HL-60 (cell line): ENCODE data around the gene HRK.

Experiments used
- DNase-seq, 2 experiments: peaks; one replicate each; pipeline ENCODE4 v3.0.0-alpha.2; 2010 to 2020; ENCODE audit warnings: low read depth in 1 of 2, low spot score in 1 of 2
- H3K27ac ChIP-seq: fragments of 250-450 bp; sonication (Bioruptor Pico); replicated peaks from 2 replicates; pipeline ENCODE4 v1.5.1; 2020; ENCODE audit warnings: mild to moderate bottlenecking, moderate library complexity
- H3K27me3 ChIP-seq: fragments of 250-450 bp; sonication (Bioruptor Pico); 2 replicates; pipeline ENCODE4 v1.5.1; 2021; ENCODE audit warnings: mild to moderate bottlenecking, moderate library complexity; ENCODE audit not compliant: insufficient read depth, poor library complexity, severe bottlenecking
- H3K4me3 ChIP-seq: replicated peaks from 2 replicates; pipeline ENCODE4 v1.5.1; 2011; ENCODE audit warnings: mild to moderate bottlenecking, control low read depth, low read length; ENCODE audit not compliant: insufficient read depth
- CTCF ChIP-seq: IDR thresholded peaks from one replicate; pipeline ENCODE4 v1.5.1; 2011; ENCODE audit warnings: low read length, control low read depth, inconsistent platforms; ENCODE audit not compliant: insufficient read depth
- GABPA ChIP-seq: IDR thresholded peaks from 2 replicates; pipeline ENCODE4 v1.6.1; 2012; ENCODE audit warnings: low read depth
- POLR2AphosphoS5 ChIP-seq: IDR thresholded peaks from 2 replicates; pipeline ENCODE4 v1.6.1; 2012; ENCODE audit warnings: low read depth
- SPI1 ChIP-seq: IDR thresholded peaks from 2 replicates; pipeline ENCODE4 v1.6.1; 2012; ENCODE audit warnings: low read depth, mild to moderate bottlenecking, borderline replicate concordance
- TF ChIP-seq, protein P1 (sequence below): IDR thresholded peaks from 2 replicates; pipeline ENCODE4 v1.6.1; 2012; ENCODE audit warnings: low read depth; ENCODE audit not compliant: insufficient replicate concordance

The HRK gene

DNA sequence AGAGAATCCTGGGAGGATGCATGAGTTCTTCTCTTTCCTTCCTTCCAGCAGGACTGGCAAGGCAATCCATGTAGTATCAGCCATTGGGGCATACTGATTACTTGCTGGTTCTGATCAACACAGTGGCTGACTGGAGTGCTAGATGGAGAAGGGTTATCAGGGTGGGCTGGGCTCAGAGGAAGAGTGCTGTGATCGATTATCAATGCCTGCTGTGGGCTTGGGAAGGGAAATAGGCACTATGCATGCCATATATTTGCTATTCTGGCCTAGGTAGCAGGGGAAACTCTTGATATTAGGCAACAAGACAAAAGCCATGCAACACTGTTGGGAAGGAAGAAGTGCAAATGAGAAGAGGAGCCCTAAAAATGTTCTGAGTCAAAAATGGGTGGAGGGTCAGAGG is 45.8 kb downstream of the HRK start:
- no peak overlapping the region for H3K4me3 ChIP-seq
- TF ChIP-seq, protein P1, sequence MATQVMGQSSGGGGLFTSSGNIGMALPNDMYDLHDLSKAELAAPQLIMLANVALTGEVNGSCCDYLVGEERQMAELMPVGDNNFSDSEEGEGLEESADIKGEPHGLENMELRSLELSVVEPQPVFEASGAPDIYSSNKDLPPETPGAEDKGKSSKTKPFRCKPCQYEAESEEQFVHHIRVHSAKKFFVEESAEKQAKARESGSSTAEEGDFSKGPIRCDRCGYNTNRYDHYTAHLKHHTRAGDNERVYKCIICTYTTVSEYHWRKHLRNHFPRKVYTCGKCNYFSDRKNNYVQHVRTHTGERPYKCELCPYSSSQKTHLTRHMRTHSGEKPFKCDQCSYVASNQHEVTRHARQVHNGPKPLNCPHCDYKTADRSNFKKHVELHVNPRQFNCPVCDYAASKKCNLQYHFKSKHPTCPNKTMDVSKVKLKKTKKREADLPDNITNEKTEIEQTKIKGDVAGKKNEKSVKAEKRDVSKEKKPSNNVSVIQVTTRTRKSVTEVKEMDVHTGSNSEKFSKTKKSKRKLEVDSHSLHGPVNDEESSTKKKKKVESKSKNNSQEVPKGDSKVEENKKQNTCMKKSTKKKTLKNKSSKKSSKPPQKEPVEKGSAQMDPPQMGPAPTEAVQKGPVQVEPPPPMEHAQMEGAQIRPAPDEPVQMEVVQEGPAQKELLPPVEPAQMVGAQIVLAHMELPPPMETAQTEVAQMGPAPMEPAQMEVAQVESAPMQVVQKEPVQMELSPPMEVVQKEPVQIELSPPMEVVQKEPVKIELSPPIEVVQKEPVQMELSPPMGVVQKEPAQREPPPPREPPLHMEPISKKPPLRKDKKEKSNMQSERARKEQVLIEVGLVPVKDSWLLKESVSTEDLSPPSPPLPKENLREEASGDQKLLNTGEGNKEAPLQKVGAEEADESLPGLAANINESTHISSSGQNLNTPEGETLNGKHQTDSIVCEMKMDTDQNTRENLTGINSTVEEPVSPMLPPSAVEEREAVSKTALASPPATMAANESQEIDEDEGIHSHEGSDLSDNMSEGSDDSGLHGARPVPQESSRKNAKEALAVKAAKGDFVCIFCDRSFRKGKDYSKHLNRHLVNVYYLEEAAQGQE, result no peak
- no peak for TF ChIP-seq CTCF
- no peak overlapping the region for H3K27ac ChIP-seq
- DNase-seq, result no peak
- no peaks in the 10 kb centered on the region for H3K27me3 ChIP-seq

DNA sequence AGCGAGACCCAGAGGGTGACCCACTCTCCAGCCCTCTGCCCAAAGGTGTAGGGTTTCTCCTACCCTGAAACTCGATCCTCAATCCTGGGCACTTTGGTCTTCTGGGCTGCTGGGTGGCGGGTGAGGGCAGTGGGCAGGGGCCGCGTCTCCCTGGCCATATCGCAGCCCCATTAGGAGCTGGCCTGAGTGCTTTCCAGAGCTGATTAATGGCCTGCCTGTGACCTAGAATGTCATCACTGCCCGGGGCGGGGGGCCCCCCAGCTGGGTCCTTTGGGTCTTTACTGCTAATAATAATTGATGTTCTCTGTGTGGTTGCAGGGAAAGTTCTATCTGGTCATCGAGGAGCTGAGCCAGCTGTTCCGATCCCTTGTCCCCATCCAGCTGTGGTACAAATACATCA is 47.8 kb downstream of the HRK start:
- DNase-seq, result no peak
- H3K27ac ChIP-seq, result no peak overlapping the region
- H3K4me3 ChIP-seq, result no peak overlapping the region
- TF ChIP-seq POLR2AphosphoS5 (no peak), SPI1 (no peak), GABPA (no peak)
- TF ChIP-seq, protein P1, result no peak
- H3K27me3 ChIP-seq, result no peaks in the 10 kb centered on the region

- DNase-seq, result no peak
- TF ChIP-seq CTCF (no peak), SPI1 (no peak), GABPA (no peak), POLR2AphosphoS5 (no peak)
- TF ChIP-seq, protein P1, result no peak
- H3K27ac ChIP-seq, result no peak overlapping the region
Measured at GRCh38 chr12:116832353-116832752, 48.9 kb downstream of the HRK start.

GRCh38 chr12:116827432-116827831 is 53.8 kb downstream of the HRK start:
- H3K4me3 ChIP-seq, result no peak overlapping the region
- H3K27ac ChIP-seq, result no peak overlapping the region
- TF ChIP-seq SPI1 (no peak), POLR2AphosphoS5 (no peak), CTCF (no peak), GABPA (no peak)
- TF ChIP-seq, protein P1, result no peak
- no peak for DNase-seq
- no peaks in the 10 kb centered on the region for H3K27me3 ChIP-seq

More at GRCh38 chr12:116832353-116832752, 48.9 kb downstream of the HRK start:
- H3K27me3 ChIP-seq, result no peaks in the 10 kb centered on the region
- no peak overlapping the region for H3K4me3 ChIP-seq
